H1 (cell line): ENCODE results near the gene ANKDD1A. TPM values are rescaled to one million over a fixed set of nuclear protein-coding genes. Genes with fewer than 3 reads are reported as not detected.

Experiments
- CTCF ChIA-PET: fragments of 300-600 bp; sonication (Branson Sonifier 250); formaldehyde crosslinking; loops from one replicate; lab custom pipeline; 2021; ENCODE audit not compliant: partially characterized antibody; lab: Charles Lee
- POLR2A ChIA-PET: fragments of 300-600 bp; sonication (Branson Sonifier 250); formaldehyde crosslinking; loops from one replicate; lab custom pipeline; 2021; ENCODE audit warnings: inconsistent platforms; ENCODE audit not compliant: partially characterized antibody; lab: Charles Lee
- DNase-seq, 2 experiments: peaks; one replicate each; pipeline versions ENCODE4 v3.0.0 to v3.0.0-alpha.2; 2010 to 2022; ENCODE audit warnings: low spot score in 2 of 2, low read depth in 1 of 2, mixed read lengths in 1 of 2
- FAIRE-seq: peaks from 2 replicates; lab custom pipeline; 2011; peaks lifted over from hg19 to GRCh38; lab: Jason Lieb, UNC
- H2AFZ ChIP-seq: 2 replicates; pipeline ENCODE4 v1.8.1; 2012; ENCODE audit warnings: low read length, inconsistent platforms
- H2AK5ac ChIP-seq: 2 replicates; pipeline ENCODE4 v1.6.1; 2013; ENCODE audit warnings: low read depth, low read length
- H2BK120ac ChIP-seq: replicated peaks from 2 replicates; pipeline ENCODE3; 2013; ENCODE audit warnings: low read depth, low read length, inconsistent platforms
- H2BK12ac ChIP-seq: 2 replicates; pipeline ENCODE4 v1.6.1; 2013; ENCODE audit warnings: low read depth, low read length
- H2BK15ac ChIP-seq: 2 replicates; pipeline ENCODE4 v1.6.1; 2013; ENCODE audit warnings: low read length
- H2BK20ac ChIP-seq: 2 replicates; pipeline ENCODE4 v1.6.1; 2013; ENCODE audit warnings: low read length
- H2BK5ac ChIP-seq: 2 replicates; pipeline ENCODE4 v1.6.1; 2013; ENCODE audit warnings: low read depth, low read length
- H3K14ac ChIP-seq: 2 replicates; pipeline ENCODE4 v1.6.1; 2013; ENCODE audit warnings: inconsistent platforms; ENCODE audit not compliant: insufficient read length
- H3K18ac ChIP-seq: 2 replicates; pipeline ENCODE4 v1.6.1; 2013; ENCODE audit warnings: low read length; ENCODE audit errors: extremely low read depth
- H3K23ac ChIP-seq: 2 replicates; pipeline ENCODE4 v1.6.1; 2013; ENCODE audit warnings: inconsistent platforms; ENCODE audit not compliant: insufficient read length
- H3K23me2 ChIP-seq: 2 replicates; pipeline ENCODE4 v1.6.1; 2013; ENCODE audit warnings: low read depth, low read length
- H3K27ac ChIP-seq: 2 replicates; pipeline ENCODE4 v1.6.1; 2011; ENCODE audit warnings: low read depth, low read length, inconsistent platforms
- H3K27me3 ChIP-seq, 4 experiments: replicated peaks in 1 of 4; 1 replicate in 1 of 4; 2 replicates in 3 of 4; pipeline versions ENCODE4 v1.6.1 to v1.8.1; 2011 to 2013; ENCODE audit warnings: low read length in 3 of 4, mild to moderate bottlenecking in 3 of 4, inconsistent platforms in 2 of 4, mixed read lengths in 2 of 4, moderate library complexity in 1 of 4; ENCODE audit not compliant: control insufficient read depth in 3 of 4, insufficient read depth in 3 of 4; ENCODE audit errors: extremely low read depth in 1 of 4
- H3K36me3 ChIP-seq, 4 experiments: 2 replicates each; pipeline versions ENCODE4 v1.6.1 to v1.8.1; 2011 to 2013; ENCODE audit warnings: mild to moderate bottlenecking in 4 of 4, low read length in 3 of 4, moderate library complexity in 2 of 4, control low read depth in 1 of 4, inconsistent platforms in 1 of 4; ENCODE audit not compliant: insufficient read depth in 4 of 4, control insufficient read depth in 2 of 4
- H3K4ac ChIP-seq: replicated peaks from 2 replicates; pipeline ENCODE3; 2013; ENCODE audit warnings: low read length, low read depth, mixed read lengths, inconsistent platforms; ENCODE audit not compliant: insufficient read length
- H3K4me1 ChIP-seq, 4 experiments: replicated peaks in 1 of 4; 1 replicate in 1 of 4; 2 replicates in 3 of 4; pipeline versions ENCODE4 v1.6.1 to v1.8.1; 2011 to 2013; ENCODE audit warnings: low read length in 3 of 4, inconsistent platforms in 2 of 4, mixed read lengths in 1 of 4; ENCODE audit not compliant: insufficient read depth in 4 of 4, control insufficient read depth in 3 of 4
- H3K4me2 ChIP-seq, 2 experiments: 2 replicates each; pipeline versions ENCODE4 v1.6.1 to v1.8.1; 2011 to 2013; ENCODE audit warnings: low read depth in 2 of 2, low read length in 2 of 2, control low read depth in 1 of 2, inconsistent platforms in 1 of 2, mild to moderate bottlenecking in 1 of 2; ENCODE audit not compliant: insufficient read depth in 1 of 2
- H3K4me3 ChIP-seq, 4 experiments: fragments of 200-600, 300-600 bp in 1 of 4; sonication (generic), shearing (Covaris generic), sonication (Bioruptor Twin) in 1 of 4; 2 replicates each; pipeline versions ENCODE4 v1.5.1 to v1.8.1; 2011 to 2016; ENCODE audit warnings: low read length in 4 of 4, low read depth in 3 of 4, control low read depth in 2 of 4, inconsistent platforms in 2 of 4, mild to moderate bottlenecking in 2 of 4, mixed read lengths in 1 of 4, moderate library complexity in 1 of 4; ENCODE audit not compliant: insufficient read depth in 2 of 4; ENCODE audit errors: extremely low read depth in 1 of 4
- H3K56ac ChIP-seq: replicated peaks from 2 replicates; pipeline ENCODE3; 2013; ENCODE audit warnings: low read depth, mild to moderate bottlenecking, mixed read lengths, low read length, inconsistent platforms; ENCODE audit not compliant: insufficient read length
- H3K79me1 ChIP-seq: 2 replicates; pipeline ENCODE4 v1.6.1; 2013; ENCODE audit warnings: low read depth, low read length, control low read depth
- H3K79me2 ChIP-seq, 2 experiments: 2 replicates each; pipeline versions ENCODE4 v1.6.1 to v1.8.1; 2012 to 2013; ENCODE audit warnings: low read length in 2 of 2, mild to moderate bottlenecking in 2 of 2, inconsistent platforms in 1 of 2; ENCODE audit not compliant: insufficient read depth in 2 of 2, control insufficient read depth in 1 of 2
- H3K9ac ChIP-seq, 4 experiments: replicated peaks in 1 of 4; 1 replicate in 1 of 4; 2 replicates in 3 of 4; pipeline versions ENCODE4 v1.6.1 to v1.8.1; 2011 to 2013; ENCODE audit warnings: low read depth in 3 of 4, low read length in 3 of 4, control low read depth in 2 of 4, mild to moderate bottlenecking in 2 of 4, moderate library complexity in 2 of 4, inconsistent platforms in 1 of 4; ENCODE audit errors: extremely low read depth in 1 of 4
- H3K9me3 ChIP-seq, 2 experiments: 2 replicates each; pipeline versions ENCODE4 v1.6.1 to v1.8.1; 2012 to 2013; ENCODE audit warnings: mild to moderate bottlenecking in 2 of 2, moderate library complexity in 2 of 2, control low read depth in 1 of 2, inconsistent platforms in 1 of 2, low read depth in 1 of 2, low read length in 1 of 2, mixed read lengths in 1 of 2; ENCODE audit not compliant: insufficient read depth in 2 of 2
- H4K20me1 ChIP-seq, 2 experiments: replicated peaks in 1 of 2; 2 replicates each; pipeline versions ENCODE3 to v1.8.1; 2011 to 2013; ENCODE audit warnings: inconsistent platforms in 2 of 2, low read length in 2 of 2, mild to moderate bottlenecking in 1 of 2; ENCODE audit not compliant: insufficient read depth in 2 of 2, control insufficient read depth in 1 of 2
- H4K5ac ChIP-seq: 2 replicates; pipeline ENCODE4 v1.6.1; 2013; ENCODE audit warnings: low read length, low read depth, mixed read lengths, inconsistent platforms; ENCODE audit not compliant: insufficient read length
- H4K8ac ChIP-seq: 2 replicates; pipeline ENCODE4 v1.8.0; 2013; ENCODE audit warnings: mild to moderate bottlenecking, moderate library complexity, low read length, inconsistent platforms; ENCODE audit not compliant: insufficient read depth; ENCODE audit errors: extremely low read depth
- H4K91ac ChIP-seq: replicated peaks from 2 replicates; pipeline ENCODE3; 2013; ENCODE audit warnings: low read length, mixed read lengths, inconsistent platforms; ENCODE audit not compliant: insufficient read length
- BRCA1 ChIP-seq: IDR thresholded peaks from 2 replicates; pipeline ENCODE4 v1.6.1; 2012; ENCODE audit warnings: low read depth, low read length, improper control_type of control experiment
- EZH2 ChIP-seq: fragments of 200-600 bp; sonication (generic); IDR thresholded peaks from 2 replicates; pipeline ENCODE4 v1.7.1; 2012; ENCODE audit warnings: low read depth, mild to moderate bottlenecking, moderate library complexity, low read length, inconsistent platforms; ENCODE audit not compliant: severe bottlenecking
- HDAC2 ChIP-seq, 2 experiments: fragments of 300-600 bp in 1 of 2; sonication (generic) in 1 of 2; IDR thresholded peaks; 2 replicates each; pipeline ENCODE4 v1.6.1; 2011 to 2012; ENCODE audit warnings: low read depth in 2 of 2, low read length in 2 of 2, mild to moderate bottlenecking in 2 of 2, moderate library complexity in 2 of 2, borderline replicate concordance in 1 of 2, inconsistent platforms in 1 of 2
- SAP30 ChIP-seq: fragments of 300-600 bp; sonication (generic); IDR thresholded peaks from 2 replicates; pipeline ENCODE4 v1.7.1; 2012; ENCODE audit warnings: low read length, moderate library complexity, mild to moderate bottlenecking, inconsistent platforms; ENCODE audit not compliant: insufficient read depth, insufficient replicate concordance
- WGBS, 2 experiments: shearing (Covaris generic) in 1 of 2; methylation state at CpG; one replicate each; pipeline versions ENCODE4 v1.1.6 to v1.1.7; 2013 to 2015; ENCODE audit warnings: low lambda C conversion rate in 2 of 2, mixed read lengths in 2 of 2, inconsistent platforms in 1 of 2, low coverage in 1 of 2, missing lambda C conversion rate in 1 of 2; ENCODE audit not compliant: insufficient replicate concordance in 2 of 2, insufficient coverage in 1 of 2, insufficient read length in 1 of 2; ENCODE audit errors: extremely low coverage in 1 of 2, missing lambda C conversion rate in 1 of 2; 5-methylcytosine and 5-hydroxymethylcytosine counted together
- polyA plus RNA-seq, 7 experiments: library from polyadenylated mRNA; depleted of rRNA in 3 of 7; stranded (reverse) in 5 of 7; unstranded in 2 of 7; fragments of >200 nt in 5 of 7; fragments of 200-250 nt in 2 of 7; gene quantifications; 1 replicate in 5 of 7; 2 replicates in 1 of 7; 4 replicates in 1 of 7; pipeline versions ENCODE4 v1.2.1 to v1.2.3, GENCODE V29; 2011 to 2013; ENCODE audit warnings: missing spikeins in 2 of 7, mixed read lengths in 2 of 7
- total RNA-seq: library from RNA; stranded (reverse); fragmentation: NEBNext Ultra II Directional; extraction: Animal tissue kit (Norgen Biotek cat#: 25700); gene quantifications from 2 replicates; pipeline ENCODE4 v1.2.1, GENCODE V29; 2021

ANKDD1A gene
- total and polyA plus RNA-seq, 2 of the 8 experiments (the other 6 are each of a cell fraction or from before 2014, with no cell fraction given), result 4.1 to 5.0 TPM

- H3K4ac ChIP-seq, result no peak overlapping the region
- CTCF ChIA-PET, result no interaction called here
- no peak overlapping the region for H3K14ac ChIP-seq
- no peak overlapping the region for H2BK15ac ChIP-seq
- no peak overlapping the region for H2BK120ac ChIP-seq
- H3K56ac ChIP-seq, result no peak overlapping the region
- H3K27me3 ChIP-seq, result no peaks in the 10 kb centered on the region
- H3K79me2 ChIP-seq, result no peaks in the 10 kb centered on the region
- H3K4me2 ChIP-seq, result no peak overlapping the region
- H3K27ac ChIP-seq, result no peak overlapping the region
- no peaks in the 10 kb centered on the region for H3K9me3 ChIP-seq
- H4K20me1 ChIP-seq, result peaks cover 0 to 3% of the 10 kb centered on the region in 2 experiments
- H2AFZ ChIP-seq, result no peak overlapping the region
- H3K23me2 ChIP-seq, result no peaks in the 10 kb centered on the region
- H4K8ac ChIP-seq, result no peak overlapping the region
- no peak overlapping the region for H2BK5ac ChIP-seq
- H2BK20ac ChIP-seq, result no peak overlapping the region
- H3K23ac ChIP-seq, result no peak overlapping the region
- no peak overlapping the region for H3K9ac ChIP-seq
- H3K4me1 ChIP-seq, result peaks cover 0 to 2% (median 0%) of the 10 kb centered on the region in 4 experiments; a peak in 1 of 7 replicates
- no peaks in the 10 kb centered on the region for H3K36me3 ChIP-seq
- POLR2A ChIA-PET, result interaction anchor here (1.8 kb wide), 1 partner anchor 81 kb away, joined by 3 read pairs; no protein-coding TSS in a partner anchor
- H4K5ac ChIP-seq, result no peak overlapping the region
- no peak overlapping the region for H2AK5ac ChIP-seq
- H3K79me1 ChIP-seq, result no peaks in the 10 kb centered on the region; the same call in 1 of the 2 replicates
- no peak overlapping the region for H3K18ac ChIP-seq
- H2BK12ac ChIP-seq, result no peak overlapping the region
- WGBS, 2 experiments, result 91% methylated on average over 13 of the region's 13 CpGs; no CpG with 5 or more reads in 1 of the 2 experiments
- H3K4me3 ChIP-seq, result no peak overlapping the region
- DNase-seq (no peak), FAIRE-seq (no peak)
- TF ChIP-seq EZH2 (no peak), BRCA1 (no peak), HDAC2 (IDR thresholded peaks at IDR 0.05; ENCODE audit: borderline replicate concordance in 1 of 2, low read depth in 2 of 2, low read length in 2 of 2) (no peak), SAP30 (no peak)
- no peak overlapping the region for H4K91ac ChIP-seq
Observed at GRCh38 chr15:64925335-64926330, 13.9 kb downstream of the ANKDD1A start.
